ENCODE measurements around the gene FAM193A.

- TF ChIP-seq POLR2A (IDR thresholded peaks at IDR 0.05; ENCODE audit: low read length) (no peak), GATA1 (IDR thresholded peaks at IDR 0.05; ENCODE audit: low read depth, low read length) (no peak)
These were observed 41.7 kb downstream of the FAM193A start for GRCh38 chr4:2578106-2578505.

All from erythroblast (primary cell).